RWPE2 (cell line): Measurements from ENCODE around the gene FBXO44.

ENCODE experiments used
- ATAC-seq: fragments of 200-7000 bp; cut with Tn5 transposase; 3 replicates; pipeline ENCODE4 v1.9.1; 2021; ENCODE audit warnings: low read depth
- DNase-seq: peaks from one replicate; pipeline ENCODE4 v3.0.0-alpha.2; 2020; ENCODE audit warnings: low spot score
- H3K27ac ChIP-seq: fragments of 450-650 bp; 2 replicates; pipeline ENCODE4 v1.5.1; 2017; ENCODE audit warnings: mild to moderate bottlenecking; ENCODE audit not compliant: poor library complexity, severe bottlenecking
- H3K27me3 ChIP-seq: fragments of 250-450 bp; sonication (Bioruptor Pico); 2 replicates; pipeline ENCODE4 v1.5.1; 2021; ENCODE audit warnings: mild to moderate bottlenecking, moderate library complexity; ENCODE audit not compliant: insufficient read depth, poor library complexity, severe bottlenecking
- H3K36me3 ChIP-seq: fragments of 250-450 bp; sonication (Bioruptor Pico); 2 replicates; pipeline ENCODE4 v1.5.1; 2020; ENCODE audit warnings: low read depth, mild to moderate bottlenecking, moderate library complexity
- H3K4me1 ChIP-seq: fragments of 250-450 bp; sonication (Bioruptor Pico); 2 replicates; pipeline ENCODE4 v1.5.1; 2021; ENCODE audit warnings: mild to moderate bottlenecking, moderate library complexity; ENCODE audit not compliant: insufficient read depth, poor library complexity, severe bottlenecking
- H3K4me3 ChIP-seq: fragments of 250-450 bp; sonication (Bioruptor Pico); 2 replicates; pipeline ENCODE4 v1.5.1; 2021; ENCODE audit warnings: mild to moderate bottlenecking, moderate library complexity; ENCODE audit not compliant: severe bottlenecking
- H3K9me3 ChIP-seq: fragments of 250-450 bp; sonication (Bioruptor Pico); 2 replicates; pipeline ENCODE4 v1.5.1; 2021; ENCODE audit warnings: mild to moderate bottlenecking, moderate library complexity; ENCODE audit not compliant: severe bottlenecking
- CTCF ChIP-seq: fragments of 450-650 bp; IDR thresholded peaks from one replicate; pipeline ENCODE4 v1.5.1; 2017; ENCODE audit warnings: mild to moderate bottlenecking, moderate library complexity; ENCODE audit not compliant: poor library complexity, severe bottlenecking

The FBXO44 gene

GRCh38 chr1:11653861-11654136 lies 878 bp upstream of the FBXO44 start:
- ATAC-seq (no peak; the same call in 2 of the 3 replicates), DNase-seq (no peak)
- no peak for TF ChIP-seq CTCF
- H3K27me3 ChIP-seq = no peaks in the 10 kb centered on the region
- no peaks in the 10 kb centered on the region for H3K4me1 ChIP-seq
- H3K9me3 ChIP-seq = no peaks in the 10 kb centered on the region
- H3K27ac ChIP-seq = peak overlapping the region; percentile 81
- peak overlapping the region; percentile 47 for H3K4me3 ChIP-seq
- H3K36me3 ChIP-seq = peaks cover 27% of the 10 kb centered on the region

GRCh38 chr1:11654939-11655808 lies 497 bp downstream of the FBXO44 start:
- H3K27ac ChIP-seq = peak overlapping the region; percentile 81
- no peak for DNase-seq
- no peaks in the 10 kb centered on the region for H3K27me3 ChIP-seq

GRCh38 chr1:11657654-11658053 lies 3.0 kb downstream of the FBXO44 start:
- H3K27me3 ChIP-seq = no peaks in the 10 kb centered on the region
- no peak overlapping the region for H3K4me3 ChIP-seq

More at GRCh38 chr1:11654939-11655808, 497 bp downstream of the FBXO44 start:
- H3K36me3 ChIP-seq = peaks cover 41% of the 10 kb centered on the region
- no peak; the same call in 2 of the 3 replicates for ATAC-seq
- H3K9me3 ChIP-seq = no peaks in the 10 kb centered on the region
- TF ChIP-seq CTCF = no peak
- peak overlapping the region; percentile 47 for H3K4me3 ChIP-seq
- H3K4me1 ChIP-seq = no peaks in the 10 kb centered on the region

GRCh38 chr1:11658542-11658941 lies 3.9 kb downstream of the FBXO44 start:
- Histone ChIP-seq H3K27ac (no peak overlapping the region), H3K4me1 (no peaks in the 10 kb centered on the region), H3K36me3 (peaks cover 53% of the 10 kb centered on the region), H3K9me3 (no peaks in the 10 kb centered on the region), H3K27me3 (no peaks in the 10 kb centered on the region), H3K4me3 (no peak overlapping the region)
- no peak for ATAC-seq
- no peak for TF ChIP-seq CTCF
- no peak for DNase-seq

More at GRCh38 chr1:11657654-11658053, 3.0 kb downstream of the FBXO44 start:
- no peak for TF ChIP-seq CTCF
- Histone ChIP-seq H3K4me1 (no peaks in the 10 kb centered on the region), H3K9me3 (no peaks in the 10 kb centered on the region), H3K36me3 (peaks cover 49% of the 10 kb centered on the region), H3K27ac (no peak overlapping the region)
- no peak for ATAC-seq
- no peak for DNase-seq

- Histone ChIP-seq H3K4me1 (no peaks in the 10 kb centered on the region), H3K9me3 (no peaks in the 10 kb centered on the region), H3K27me3 (no peaks in the 10 kb centered on the region), H3K4me3 (no peak overlapping the region), H3K27ac (no peak overlapping the region), H3K36me3 (peaks cover 53% of the 10 kb centered on the region)
- no peak for TF ChIP-seq CTCF
- ATAC-seq = no peak
- no peak for DNase-seq
These were observed 5.1 kb downstream of the FBXO44 start for GRCh38 chr1:11659748-11660147.
